BE2C (cell line): ENCODE measurements around the gene PTTG2.

Experiments used
- DNase-seq: peaks from one replicate; pipeline ENCODE4 v3.0.0-alpha.2; 2020
- H3K27me3 ChIP-seq: fragments of 250-450 bp; sonication (Bioruptor Pico); 2 replicates; pipeline ENCODE4 v1.5.1; 2020; ENCODE audit warnings: mild to moderate bottlenecking
- H3K36me3 ChIP-seq: fragments of 250-450 bp; sonication (Bioruptor Pico); 2 replicates; pipeline ENCODE4 v1.5.1; 2020; ENCODE audit warnings: mild to moderate bottlenecking
- H3K4me1 ChIP-seq: fragments of 250-450 bp; sonication (Bioruptor Pico); 2 replicates; pipeline ENCODE4 v1.5.1; 2020
- H3K4me3 ChIP-seq: 2 replicates; pipeline ENCODE4 v1.5.1; 2011; ENCODE audit warnings: low read depth, low read length
- H3K9me3 ChIP-seq: fragments of 250-450 bp; sonication (Bioruptor Pico); 2 replicates; pipeline ENCODE4 v1.5.1; 2020
- TF ChIP-seq, protein P1 (sequence below): IDR thresholded peaks from 2 replicates; pipeline ENCODE4 v1.5.1; 2012; ENCODE audit warnings: mild to moderate bottlenecking, low read depth, low read length

PTTG2 gene

DNA sequence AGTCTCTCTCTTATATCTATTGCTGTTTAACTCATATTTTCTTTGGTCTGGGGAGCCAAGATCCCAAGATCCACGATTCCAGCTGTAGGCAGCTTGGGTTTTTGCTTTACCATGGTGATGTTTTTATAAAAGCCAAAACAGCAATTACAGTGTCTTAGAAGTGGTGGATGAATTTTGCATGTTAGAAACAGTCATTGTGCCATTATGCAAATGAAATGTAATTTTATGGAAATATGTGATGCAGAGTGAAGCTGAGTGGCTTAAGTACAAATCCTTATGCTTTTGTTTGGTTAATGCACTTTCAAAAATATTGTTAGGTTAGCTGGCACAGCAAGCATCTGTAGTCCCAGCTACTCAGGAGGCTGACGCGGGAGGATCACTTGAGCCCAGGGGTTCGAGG, 32.8 kb upstream of the PTTG2 start:
- no peak for DNase-seq
- H3K36me3 ChIP-seq = no peaks in the 10 kb centered on the region
- TF ChIP-seq, protein P1, sequence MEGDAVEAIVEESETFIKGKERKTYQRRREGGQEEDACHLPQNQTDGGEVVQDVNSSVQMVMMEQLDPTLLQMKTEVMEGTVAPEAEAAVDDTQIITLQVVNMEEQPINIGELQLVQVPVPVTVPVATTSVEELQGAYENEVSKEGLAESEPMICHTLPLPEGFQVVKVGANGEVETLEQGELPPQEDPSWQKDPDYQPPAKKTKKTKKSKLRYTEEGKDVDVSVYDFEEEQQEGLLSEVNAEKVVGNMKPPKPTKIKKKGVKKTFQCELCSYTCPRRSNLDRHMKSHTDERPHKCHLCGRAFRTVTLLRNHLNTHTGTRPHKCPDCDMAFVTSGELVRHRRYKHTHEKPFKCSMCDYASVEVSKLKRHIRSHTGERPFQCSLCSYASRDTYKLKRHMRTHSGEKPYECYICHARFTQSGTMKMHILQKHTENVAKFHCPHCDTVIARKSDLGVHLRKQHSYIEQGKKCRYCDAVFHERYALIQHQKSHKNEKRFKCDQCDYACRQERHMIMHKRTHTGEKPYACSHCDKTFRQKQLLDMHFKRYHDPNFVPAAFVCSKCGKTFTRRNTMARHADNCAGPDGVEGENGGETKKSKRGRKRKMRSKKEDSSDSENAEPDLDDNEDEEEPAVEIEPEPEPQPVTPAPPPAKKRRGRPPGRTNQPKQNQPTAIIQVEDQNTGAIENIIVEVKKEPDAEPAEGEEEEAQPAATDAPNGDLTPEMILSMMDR = no peak
- no peak overlapping the region for H3K4me3 ChIP-seq
- H3K9me3 ChIP-seq = no peaks in the 10 kb centered on the region
- peaks cover 9% of the 10 kb centered on the region; the same call in 1 of the 2 replicates for H3K27me3 ChIP-seq
- no peaks in the 10 kb centered on the region for H3K4me1 ChIP-seq

DNA sequence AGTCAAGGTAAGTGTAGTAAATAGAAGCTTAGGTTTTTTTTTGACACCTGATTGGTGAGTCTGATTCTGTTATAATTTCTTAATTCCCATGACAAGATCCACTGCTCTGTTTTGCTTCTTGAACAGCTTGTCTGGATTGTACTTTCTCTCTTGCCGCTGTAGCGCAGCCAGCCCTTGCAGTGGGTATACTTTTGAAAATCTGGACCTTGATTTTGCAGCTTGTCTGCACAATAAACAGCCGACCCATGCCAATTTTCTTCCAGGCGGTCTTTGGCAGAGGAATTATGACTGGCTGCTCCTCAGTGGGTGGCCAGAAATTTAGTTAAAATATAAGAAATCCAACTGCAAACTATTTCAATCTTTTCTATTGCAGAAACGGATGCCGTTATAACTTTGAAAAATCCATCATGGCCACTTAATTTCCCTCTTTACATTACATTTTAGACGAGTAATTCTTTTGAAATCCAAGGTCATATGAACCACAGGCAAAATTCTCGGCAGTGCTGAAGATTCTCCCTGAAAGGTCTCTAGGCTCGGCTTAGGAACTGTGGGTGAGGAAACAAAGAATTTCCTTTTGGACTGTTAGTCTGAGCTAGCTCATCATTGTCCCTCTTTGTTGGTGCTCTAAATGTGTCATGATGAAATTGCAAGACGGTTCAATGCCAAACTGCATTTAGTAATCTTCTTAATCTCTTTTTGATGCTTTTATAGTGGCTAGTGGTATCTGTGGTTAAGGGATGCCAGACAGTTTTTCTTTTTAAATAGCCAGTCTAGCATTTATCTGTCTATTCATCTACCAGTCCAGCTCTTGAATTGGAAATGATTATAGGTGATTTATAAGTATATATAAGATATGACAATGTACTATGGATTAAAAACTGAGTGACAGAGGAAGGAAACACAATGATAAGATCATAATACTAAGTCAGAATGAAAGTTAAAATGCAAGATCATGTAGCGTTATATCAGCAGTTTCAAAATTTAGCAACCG, 31.5 kb upstream of the PTTG2 start:
- no peak overlapping the region for H3K4me3 ChIP-seq
- H3K9me3 ChIP-seq = no peaks in the 10 kb centered on the region
- H3K36me3 ChIP-seq = no peaks in the 10 kb centered on the region
- TF ChIP-seq, protein P1 = no peak
- DNase-seq = no peak
- no peaks in the 10 kb centered on the region for H3K4me1 ChIP-seq
- H3K27me3 ChIP-seq = peaks cover 9% of the 10 kb centered on the region; the same call in 1 of the 2 replicates

DNA sequence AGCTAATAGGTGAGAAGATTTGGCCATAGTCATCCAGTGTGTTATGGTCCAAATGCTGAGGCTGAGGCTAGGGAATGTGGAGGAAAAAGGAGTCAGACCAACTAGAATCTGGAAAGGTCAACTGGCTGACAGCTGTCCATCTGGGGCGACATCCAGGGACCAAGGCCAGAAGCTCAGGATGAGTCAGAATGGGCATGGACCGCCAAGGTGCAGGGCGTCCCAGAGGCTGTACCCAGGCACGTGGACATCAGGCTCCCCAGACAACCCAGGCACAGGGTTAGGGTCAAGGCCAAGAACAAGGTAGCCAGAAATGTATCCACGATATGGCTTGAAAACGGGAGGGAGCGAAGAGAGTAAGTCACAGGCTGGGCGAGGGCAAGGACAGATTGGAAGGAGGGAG, 26.1 kb upstream of the PTTG2 start:
- Histone ChIP-seq H3K9me3 (no peaks in the 10 kb centered on the region), H3K27me3 (peaks cover 3% of the 10 kb centered on the region; the same call in 1 of the 2 replicates), H3K4me1 (no peaks in the 10 kb centered on the region), H3K4me3 (no peak overlapping the region), H3K36me3 (no peaks in the 10 kb centered on the region)
- TF ChIP-seq, protein P1 = no peak
- no peak for DNase-seq

DNA sequence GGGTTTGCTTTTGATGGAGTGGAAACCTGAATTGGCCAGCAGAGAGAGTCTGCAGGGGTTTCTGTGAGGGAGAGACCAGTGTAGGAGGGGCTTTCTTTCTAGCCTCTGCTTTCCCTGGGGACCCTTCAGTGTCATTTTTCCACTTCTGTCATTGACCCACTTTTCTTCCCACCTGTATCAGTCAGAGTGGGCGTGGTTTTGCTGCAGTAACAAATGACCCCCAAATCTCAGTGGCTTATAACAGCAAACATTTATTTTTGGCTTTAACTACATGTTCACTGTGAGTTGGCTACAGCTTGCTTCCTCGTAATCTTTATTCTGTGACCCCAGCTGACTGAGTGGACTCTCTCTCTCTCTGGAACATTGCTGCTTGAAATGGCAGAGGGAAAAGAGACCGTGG, 25.6 kb upstream of the PTTG2 start:
- TF ChIP-seq, protein P1 = no peak
- no peak for DNase-seq
- H3K4me3 ChIP-seq = no peak overlapping the region
- peaks cover 3% of the 10 kb centered on the region; the same call in 1 of the 2 replicates for H3K27me3 ChIP-seq
- no peaks in the 10 kb centered on the region for H3K9me3 ChIP-seq
- no peaks in the 10 kb centered on the region for H3K36me3 ChIP-seq
- H3K4me1 ChIP-seq = no peaks in the 10 kb centered on the region

DNA sequence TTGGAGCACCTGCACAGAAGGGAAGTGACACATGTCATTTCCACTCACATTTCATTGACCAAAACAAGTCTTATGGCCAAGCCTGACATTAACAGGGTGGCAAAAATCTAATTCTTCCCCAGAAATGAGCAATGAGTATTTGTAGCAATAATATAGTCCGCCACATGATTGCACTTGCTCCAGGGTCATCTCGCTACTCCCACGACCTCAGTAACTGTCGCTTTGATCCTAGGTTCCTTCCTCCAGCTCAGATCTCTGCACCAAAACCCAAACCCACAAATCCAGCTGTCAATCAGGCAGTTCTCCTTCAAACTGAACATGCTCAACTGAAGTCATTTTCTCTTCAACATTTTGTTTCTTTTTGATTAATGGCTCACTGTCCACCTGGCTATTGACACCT, 25.2 kb upstream of the PTTG2 start:
- Histone ChIP-seq H3K4me3 (no peak overlapping the region), H3K36me3 (no peaks in the 10 kb centered on the region), H3K27me3 (peaks cover 3% of the 10 kb centered on the region; the same call in 1 of the 2 replicates), H3K4me1 (no peaks in the 10 kb centered on the region), H3K9me3 (no peaks in the 10 kb centered on the region)
- TF ChIP-seq, protein P1 = no peak
- no peak for DNase-seq
